G401.6 (cell line): ENCODE data around the gene DND1.
A peak's percentile ranks its signal among the peaks of the same experiment; 100 is the strongest.
"Not testable (repeated sequence)": the region's sequence is repeated elsewhere in the genome, so short reads cannot be mapped to it uniquely, and the experiment has no call there.

Source experiments
- FAIRE-seq: peaks from 2 replicates; lab custom pipeline; 2012; peaks lifted over from hg19 to GRCh38; lab: Jason Lieb, UNC

Gene DND1

DNA sequence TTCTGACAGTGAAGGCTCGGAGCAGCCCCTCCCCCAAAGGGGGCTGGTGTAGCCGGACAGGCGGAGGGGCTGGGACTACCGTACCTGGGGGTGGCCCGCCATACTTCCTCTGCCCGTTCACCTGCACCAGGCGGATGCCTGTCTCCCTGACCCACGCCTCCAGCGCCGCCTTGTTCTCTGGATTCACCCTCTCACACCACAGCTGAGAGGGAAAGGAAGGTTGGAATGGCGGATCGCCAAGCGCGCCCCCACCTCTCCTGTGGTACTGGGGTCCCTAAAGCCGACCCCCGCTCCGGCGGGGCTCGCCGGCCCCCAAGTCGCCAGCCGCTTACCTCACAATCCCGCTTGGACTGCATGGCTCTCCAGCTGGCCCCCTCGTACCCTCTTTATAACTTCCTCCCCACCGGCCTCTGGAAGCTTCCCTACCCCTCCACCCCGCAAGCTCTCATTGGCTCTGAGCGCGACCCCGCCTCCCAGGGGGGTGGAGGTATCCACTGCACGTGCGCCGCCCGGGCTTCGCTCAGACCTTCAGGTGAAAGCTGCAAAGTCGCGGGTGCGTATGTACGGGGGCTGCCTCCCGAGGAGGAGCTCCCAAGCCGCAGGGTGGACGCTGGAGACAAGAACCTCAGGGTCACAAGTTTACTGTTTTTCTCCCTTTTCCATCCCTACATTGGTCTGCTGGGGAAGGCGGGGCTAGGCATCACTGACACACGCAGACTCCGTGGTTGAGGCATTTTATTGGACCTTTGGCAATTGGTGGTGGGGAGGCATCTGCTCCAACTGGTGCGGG, at the start of gene DND1:
Gene DND1 (minus strand): TSS at position 390 of the 790 bp plus-strand sequence. CDS start 34 bp downstream, at position 356.
- no peak for FAIRE-seq

DNA sequence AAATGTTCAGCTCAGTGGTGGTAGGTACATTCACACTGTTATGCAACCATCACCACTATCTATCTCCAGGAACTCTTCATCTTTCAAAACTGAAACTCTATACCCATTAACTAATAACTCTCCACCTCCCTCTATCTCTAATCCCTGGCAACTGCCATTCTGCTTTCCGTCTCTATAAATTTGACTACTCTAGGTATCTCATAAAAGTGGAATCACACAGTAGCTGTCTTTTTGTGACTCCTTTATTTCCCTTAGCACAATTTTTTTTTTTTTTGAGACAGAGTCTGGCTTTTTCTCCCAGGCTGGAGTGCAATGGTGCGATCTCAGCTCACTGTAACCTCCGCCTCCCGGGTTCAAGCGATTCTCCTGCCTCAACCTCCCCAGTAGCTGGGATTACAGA, 48.0 kb upstream of the DND1 start:
- FAIRE-seq = not testable (repeated sequence)

DNA sequence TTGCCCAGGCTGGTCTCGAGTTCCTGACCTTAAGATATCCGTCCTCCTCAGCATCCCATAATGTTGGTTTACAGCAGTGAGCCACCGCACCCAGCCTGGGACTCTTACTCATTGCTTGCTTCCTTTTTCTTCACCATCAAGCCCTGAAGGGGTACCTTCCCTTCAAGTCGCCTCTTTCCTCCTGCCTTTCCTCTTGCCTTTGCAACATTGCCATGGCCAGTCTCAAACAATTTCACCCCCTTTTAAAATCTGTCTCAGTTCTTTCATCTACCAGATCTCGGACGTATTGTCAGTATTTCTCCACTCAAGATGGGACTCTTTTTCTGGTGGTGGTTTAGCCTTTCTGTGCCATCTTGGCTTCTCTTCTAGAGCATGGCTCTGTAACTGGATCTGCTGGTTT, 47.4 kb upstream of the DND1 start:
- not testable (repeated sequence) for FAIRE-seq

DNA sequence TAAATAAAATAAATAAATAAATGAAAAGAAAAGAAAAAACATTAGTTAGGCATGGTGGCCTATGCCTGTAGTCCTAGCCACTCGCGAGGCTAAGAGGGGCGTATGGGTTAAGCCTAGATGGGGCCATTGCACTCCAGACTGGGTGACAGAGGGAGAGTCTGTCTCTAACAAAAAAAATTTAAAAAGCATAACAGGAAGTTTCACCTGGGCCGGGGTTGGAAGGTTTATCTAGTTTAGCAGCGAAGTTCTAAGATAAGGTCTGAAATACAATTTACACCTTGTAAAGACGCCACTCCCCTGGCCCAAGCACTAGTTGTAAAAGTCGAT, 44.9 kb upstream of the DND1 start:
- no peak for FAIRE-seq

DNA sequence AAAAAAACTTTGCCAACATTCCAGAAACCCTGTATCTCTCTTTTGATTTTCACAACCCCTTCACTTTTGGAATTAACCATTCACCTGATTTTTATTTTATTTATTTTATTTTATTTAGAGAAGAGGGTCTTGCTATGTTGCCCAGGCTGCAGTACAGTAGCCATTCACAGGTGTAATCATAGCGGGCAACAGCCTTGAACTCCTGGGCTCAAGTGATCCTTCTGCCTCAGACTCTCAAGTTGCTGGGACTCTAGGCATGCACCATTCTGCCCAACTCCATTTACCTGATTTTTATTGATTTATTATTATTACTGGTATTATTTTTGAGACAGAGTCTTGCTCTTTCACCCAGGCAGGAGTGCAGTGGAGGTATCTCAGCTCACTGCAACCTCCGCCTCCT, 42.9 kb upstream of the DND1 start:
- FAIRE-seq = not testable (repeated sequence)

DNA sequence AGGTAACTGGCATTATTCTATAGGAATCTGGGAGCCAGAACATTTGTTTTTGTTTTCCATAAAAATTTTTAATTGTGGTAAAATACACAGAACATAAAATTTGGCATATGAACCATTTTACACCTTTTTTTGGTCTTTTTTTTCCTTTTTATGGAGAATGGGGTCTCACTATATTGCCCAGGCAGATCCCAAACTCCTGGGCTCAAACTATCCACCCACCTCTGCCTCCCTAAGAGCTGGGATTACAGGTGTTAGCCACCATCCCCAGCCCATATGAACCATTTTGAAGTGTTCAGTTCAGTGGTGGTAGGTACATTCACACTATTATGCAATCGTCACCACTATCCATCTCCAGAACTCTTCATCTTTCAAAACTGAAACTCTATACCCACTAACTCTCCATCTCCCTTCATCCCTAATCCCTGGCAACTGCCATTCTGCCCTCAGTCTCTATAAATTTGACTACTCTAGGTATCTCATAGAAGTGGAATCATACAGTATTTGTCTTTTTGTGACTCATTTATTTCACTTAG, 40.3 kb upstream of the DND1 start:
- FAIRE-seq = no peak

DNA sequence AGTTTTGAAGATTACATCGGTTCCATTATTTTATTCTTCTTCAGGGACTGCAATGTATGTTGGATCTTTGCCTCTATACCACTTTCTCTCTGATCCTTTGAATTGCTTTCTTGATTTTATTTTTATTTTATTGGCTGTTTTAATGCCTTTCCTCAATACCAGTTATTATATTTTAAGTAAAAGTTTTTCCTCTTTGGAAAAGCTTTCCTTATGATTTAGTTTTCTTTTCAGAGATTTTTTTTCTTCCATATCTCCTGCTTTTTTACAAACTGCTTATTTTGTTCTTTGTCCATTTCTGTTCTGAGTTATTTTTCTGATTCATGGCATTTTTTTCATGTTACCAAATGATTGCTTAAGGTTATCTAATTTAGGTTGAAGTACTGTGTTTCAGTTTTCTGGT, 38.4 kb upstream of the DND1 start:
- FAIRE-seq = peak; percentile 3

DNA sequence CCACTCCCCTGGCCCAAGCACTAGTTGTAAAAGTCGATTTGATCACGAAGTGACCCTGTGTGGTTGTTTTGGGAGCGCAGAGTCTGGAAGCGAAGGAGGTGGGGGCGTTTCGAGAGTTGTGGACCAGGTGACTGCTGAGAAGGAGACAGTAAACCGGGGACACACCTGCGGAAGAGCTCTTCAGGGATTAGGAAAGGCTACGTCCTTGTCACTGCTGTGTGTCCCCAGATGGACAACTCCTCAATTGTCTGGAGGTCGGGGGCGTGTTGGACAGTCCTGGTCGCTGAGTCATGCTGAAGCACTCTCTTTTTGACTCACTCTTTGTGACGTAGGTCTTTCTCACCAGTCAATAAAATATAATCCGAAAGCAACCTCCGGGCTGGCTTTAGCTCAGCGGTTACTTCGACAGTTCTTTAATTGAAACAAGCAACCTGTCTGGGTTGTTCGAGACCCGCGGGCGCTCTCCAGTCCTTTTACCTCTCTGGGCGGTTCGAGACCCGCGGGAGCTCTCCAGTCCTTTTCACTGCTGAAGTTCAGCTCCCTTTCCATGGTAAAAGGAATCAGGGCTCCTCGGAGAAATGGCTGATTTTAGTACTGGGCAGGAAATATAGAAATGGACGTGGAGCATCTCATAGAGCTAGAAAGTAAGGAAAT, 37.6 kb upstream of the DND1 start:
- peak; percentile 93 for FAIRE-seq

DNA sequence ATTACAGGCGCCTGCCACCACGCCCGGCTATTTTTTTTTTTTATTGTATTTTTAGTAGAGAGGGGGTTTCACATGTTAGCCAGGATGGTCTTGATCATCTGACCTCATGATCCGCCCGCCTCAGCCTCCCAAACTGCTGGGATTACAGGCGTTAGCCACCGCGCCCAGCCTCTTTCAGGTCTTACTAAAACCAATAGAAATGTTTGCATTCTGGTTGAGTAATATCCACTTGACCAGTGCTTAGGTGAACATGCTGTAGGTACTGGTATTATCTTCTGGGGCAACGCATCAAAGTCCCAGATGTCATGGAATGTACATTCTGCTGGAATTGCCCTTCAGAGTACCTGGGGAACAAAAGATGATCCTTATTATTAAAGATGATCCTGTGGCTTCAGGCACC, 35.4 kb upstream of the DND1 start:
- not testable (repeated sequence) for FAIRE-seq

DNA sequence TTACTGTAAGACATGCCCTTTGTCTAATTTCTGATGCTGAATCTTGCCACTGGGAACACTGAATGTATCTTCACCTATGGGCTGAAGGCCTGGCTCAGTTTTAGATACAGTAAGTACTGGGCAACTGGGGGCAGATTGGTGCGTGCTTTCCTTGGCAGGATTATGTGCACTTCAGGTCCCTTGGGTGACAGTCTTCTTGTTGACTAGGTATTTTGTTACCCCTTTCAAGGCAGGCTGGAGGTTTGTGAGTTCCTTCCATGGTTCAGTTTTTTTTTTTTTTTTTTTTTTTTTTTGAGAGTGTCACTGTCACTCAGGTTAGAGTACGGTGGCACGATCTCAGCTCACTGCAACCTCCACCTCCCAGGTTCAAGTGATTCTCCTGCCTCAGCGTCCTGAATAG, 34.4 kb upstream of the DND1 start:
- FAIRE-seq = no peak

DNA sequence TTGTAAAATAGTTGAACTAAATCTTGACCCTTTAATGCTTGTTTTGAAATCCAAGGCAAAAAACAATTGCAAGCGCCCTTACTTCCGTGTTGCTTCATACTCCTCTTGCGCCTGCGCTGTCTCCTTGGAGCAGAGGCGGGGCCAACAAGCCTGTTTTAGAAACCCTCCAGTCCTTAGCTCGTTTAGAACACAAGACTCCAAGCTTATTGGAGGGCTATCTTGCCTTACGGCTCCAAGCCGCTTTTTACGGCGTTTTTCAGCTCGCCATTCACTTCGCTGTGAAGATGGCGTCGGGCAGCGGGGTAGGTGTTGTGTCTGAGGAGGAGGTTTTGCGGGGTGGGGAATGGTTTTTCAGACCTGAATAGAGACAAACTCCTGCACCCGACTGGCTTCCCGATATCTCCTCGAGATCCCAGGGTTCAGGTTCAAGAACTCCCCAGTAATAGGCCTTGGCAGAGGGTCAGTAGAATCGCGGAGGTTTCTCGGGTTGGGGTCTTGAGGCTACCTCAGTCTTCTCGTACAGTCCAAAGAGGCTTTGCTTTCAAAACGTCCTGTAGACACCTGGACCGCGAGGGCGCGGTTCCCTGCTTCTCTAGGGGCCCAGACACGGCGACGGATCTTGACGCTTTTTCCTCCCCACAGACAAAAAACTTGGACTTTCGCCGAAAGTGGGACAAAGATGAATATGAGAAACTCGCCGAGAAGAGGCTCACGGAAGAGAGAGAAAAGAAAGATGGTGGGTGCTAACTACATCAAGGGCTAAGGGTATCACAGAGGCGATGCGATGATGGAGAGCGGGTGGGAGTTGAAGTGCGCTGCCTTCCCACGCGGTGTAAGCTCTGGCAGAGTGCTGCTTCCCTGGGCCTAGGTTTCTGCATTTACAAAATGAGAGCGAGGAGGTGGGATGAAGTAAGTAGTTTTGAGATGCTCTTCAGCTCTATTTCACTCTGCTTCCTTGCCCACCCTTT, 27.1 kb upstream of the DND1 start, which contains the start of gene ZMAT2:
Gene ZMAT2 (plus strand): TSS at position 271 of the 968 bp plus-strand sequence. CDS start 14 bp downstream, at position 285.
- FAIRE-seq = peak; percentile 99

DNA sequence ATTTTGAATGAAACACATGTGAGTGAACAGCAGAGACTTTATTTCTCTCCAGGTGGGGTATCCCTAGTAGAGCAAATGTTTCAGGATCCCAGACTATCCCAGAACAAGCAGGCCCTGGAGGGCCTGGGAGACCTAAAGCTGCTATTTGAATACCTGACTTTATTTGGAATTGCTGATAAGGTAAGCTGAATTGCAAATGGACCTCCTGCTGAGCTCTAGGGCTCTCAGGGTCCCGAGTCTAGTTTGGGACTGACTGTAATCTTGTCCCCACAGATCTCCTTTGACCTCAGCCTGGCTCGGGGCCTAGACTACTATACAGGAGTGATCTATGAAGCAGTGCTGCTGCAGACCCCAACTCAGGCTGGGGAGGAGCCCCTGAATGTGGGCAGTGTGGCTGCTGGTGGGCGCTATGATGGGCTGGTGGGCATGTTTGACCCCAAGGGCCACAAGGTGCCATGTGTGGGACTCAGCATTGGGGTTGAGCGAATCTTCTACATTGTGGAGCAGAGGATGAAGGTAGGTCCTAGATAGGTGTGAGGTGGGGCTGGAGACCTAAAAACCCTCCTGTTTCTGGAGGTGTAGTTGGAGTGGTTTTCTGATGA, 23.6 kb upstream of the DND1 start:
- no peak for FAIRE-seq

DNA sequence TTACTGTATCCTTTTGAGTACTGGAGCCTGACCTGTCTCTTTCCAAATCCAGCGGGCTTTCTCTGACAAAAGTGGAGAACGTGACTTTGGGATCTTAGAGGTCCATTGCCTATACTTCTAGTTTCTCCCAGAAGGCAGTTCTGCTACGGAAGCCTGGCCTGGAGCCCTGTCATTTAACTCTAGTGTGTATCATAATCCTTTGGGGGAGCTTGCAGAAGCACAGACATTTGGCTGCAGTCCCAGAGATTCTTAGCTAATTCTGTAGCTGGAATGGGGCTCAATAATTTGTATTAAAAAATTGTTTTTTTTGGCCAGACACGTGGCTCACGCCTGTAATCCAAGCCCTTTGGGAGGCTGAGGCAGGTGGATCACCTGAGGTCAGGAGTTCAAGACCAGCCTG, 20.9 kb upstream of the DND1 start:
- no peak for FAIRE-seq

DNA sequence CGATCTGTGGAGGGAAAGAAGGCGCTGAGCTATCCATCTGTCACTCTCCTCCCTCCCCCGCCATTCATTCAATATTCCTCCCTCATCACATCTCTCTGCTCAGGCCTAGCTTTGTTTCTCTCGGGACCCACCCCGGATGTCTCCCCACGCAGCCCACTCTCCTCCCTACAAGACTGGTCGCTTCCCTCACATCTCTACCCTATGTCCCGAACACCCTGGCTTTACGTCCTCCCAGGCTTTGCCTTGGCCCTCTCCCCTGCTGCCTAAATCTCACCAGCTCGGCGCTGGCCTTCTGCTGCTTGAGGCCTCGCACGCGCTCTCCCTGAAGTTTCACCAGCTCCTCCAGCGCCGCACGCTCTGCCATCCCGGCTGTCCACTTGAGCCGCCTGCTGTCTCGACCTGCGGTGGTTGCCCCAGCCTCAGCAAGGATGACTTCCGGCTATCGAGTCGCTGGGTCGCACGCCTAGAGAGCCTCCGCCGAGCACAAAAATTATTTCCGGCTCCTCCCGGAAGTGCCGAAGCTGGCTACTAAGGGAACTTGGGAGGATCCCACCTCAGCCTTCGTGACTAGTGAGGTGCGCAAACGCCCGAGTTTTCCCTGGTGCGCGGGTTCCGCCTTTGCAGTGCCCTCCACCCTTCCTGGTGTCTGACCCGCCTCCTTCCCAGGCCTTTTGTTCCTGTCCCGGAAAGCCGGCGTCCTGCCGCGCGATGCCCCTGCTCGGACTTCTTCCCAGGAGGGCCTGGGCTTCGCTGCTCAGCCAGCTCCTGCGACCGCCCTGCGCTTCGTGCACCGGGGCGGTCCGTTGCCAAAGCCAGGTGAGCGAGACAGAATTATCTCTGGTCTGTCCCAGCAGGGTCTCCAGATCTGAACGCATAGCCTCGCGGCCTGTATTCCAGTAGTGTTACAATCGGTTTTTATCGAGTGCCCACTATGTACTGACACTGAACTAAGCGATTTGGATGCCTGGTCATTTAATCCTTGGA, 17.9 kb upstream of the DND1 start, which contains the start of the genes HARS1 and HARS2:
Gene HARS1 (minus strand): TSS at position 430 of the 984 bp plus-strand sequence. CDS start 66 bp downstream, at position 364.
Gene HARS2 (plus strand): TSS at position 515 of the 984 bp plus-strand sequence. CDS start 194 bp downstream, at position 709.
- peak; percentile 94 for FAIRE-seq

DNA sequence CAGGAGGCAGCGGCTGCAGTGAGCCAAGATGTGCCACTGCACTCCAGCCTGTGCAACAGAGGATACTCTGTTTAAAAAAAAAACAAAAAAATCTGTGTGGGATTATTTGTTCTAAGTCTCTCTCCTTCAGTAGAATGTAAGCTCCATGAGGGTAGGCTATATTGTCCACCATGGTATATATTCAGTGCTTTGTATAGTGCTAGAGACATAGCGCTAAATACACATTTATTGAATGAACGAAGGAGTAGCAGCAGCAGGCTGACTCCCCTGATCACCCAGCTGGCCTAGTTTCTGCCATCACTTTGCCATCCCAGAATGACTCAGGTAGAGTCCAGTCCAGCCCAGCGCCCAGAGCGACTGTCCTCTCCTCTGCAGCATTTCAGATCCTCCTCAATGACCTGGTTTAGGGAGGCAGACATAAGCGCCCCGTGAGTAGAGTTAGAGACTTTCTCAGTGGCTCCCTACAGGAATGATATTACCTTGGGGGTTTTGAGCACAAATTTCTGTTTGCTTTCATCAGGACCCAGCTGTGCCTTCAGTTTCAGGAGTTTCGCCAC, 17.1 kb upstream of the DND1 start:
- no peak for FAIRE-seq

DNA sequence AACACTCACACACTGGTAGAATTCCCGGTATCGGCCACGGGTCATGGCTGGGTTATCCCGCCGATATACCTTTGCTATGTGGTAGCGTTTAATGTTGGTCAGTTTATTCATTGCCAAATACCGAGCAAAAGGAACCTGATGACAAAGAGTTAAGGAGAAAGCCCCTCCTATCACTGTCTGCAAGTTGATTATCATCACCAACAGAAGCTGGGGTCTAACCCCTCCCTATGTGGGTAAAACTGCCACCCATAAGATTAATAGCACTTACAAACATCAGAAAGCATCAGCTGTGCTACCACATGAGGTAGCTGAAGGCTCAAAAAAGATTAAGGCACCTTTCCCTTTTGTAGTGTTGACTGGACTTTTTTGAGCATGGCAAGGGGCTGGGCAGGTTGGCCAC, 5.6 kb upstream of the DND1 start:
- FAIRE-seq = no peak

DNA sequence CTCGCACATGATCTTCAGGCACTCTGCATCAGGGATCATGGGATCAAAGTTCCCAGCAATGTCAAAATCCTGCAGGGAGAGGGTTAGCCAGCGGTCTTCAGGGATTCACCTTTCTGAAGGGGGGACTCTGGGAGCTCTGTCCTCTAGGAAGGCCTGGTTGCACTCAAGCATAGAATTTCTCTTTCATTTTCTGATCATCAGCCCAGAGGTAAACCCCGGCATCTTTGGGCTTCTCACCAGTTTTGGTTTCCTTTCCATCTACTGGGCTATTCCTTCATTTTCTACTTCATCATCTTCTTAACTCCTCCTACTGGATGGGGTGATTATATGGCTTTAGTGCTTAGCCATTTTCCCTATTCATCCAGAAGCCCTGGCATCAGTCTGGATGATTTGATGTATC, 4.6 kb upstream of the DND1 start:
- FAIRE-seq = no peak

DNA sequence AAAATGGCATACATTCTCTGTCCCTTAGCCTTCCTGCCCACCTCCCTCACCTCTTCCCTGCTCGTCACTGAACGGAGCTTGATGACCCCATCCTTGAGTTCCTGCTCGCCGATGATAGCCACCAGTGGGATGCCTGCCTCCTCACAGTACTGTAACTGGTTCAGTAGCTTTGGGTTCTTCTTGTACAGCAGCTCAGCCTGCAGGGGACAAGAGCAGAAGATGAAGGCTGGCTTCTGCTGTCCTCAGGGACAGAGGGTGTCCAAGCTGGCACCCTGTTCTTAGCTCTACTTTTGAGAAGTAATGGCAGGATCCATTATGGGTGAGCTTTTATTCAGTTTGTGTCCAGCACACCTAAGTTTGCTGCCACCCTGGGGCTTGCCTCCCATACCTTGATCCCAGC, 1.3 kb upstream of the DND1 start:
- no peak for FAIRE-seq

DNA sequence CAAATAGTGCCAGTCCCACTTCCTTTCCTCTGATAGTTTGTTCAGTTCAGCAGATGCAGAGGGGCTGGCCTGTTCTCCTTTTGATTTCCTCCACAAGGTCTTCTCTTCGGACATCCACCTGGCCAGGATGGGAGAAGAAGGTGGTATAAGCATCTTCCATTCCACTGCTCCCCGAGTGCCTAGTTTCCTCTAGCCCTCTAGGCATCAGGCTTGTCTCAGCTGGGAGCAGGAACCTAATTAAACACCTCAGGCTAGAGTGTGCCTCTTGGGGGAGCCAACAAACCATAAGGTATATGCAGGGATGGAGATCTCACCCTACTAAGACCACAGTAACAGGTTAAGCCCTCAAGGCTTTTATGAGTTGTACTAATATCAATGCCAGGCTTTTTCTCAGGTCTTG, 835 bp upstream of the DND1 start:
- FAIRE-seq = no peak
